GM23248 (cell line): ENCODE measurements around the gene NHSL2. TPM values are rescaled to one million over a fixed set of nuclear protein-coding genes. Genes with fewer than 3 reads are reported as not detected.
A peak's percentile ranks its signal among the peaks of the same experiment; 100 is the strongest.

ENCODE experiments used
- DNase-seq: peaks from one replicate; pipeline ENCODE4 v3.0.0-alpha.2; 2015
- H2AFZ ChIP-seq: fragments of 200-600 bp; sonication (generic); 2 replicates; pipeline ENCODE4 v1.6.1; 2016; ENCODE audit warnings: antibody characterized with exemption
- H3F3A ChIP-seq: fragments of 200-600 bp; sonication (generic); 2 replicates; pipeline ENCODE4 v1.6.1; 2016; ENCODE audit warnings: mild to moderate bottlenecking, antibody characterized with exemption, mixed run types; ENCODE audit not compliant: insufficient read depth
- H3K27ac ChIP-seq: fragments of 200-600 bp; sonication (generic); 2 replicates; pipeline ENCODE4 v1.5.1; 2016; ENCODE audit warnings: mild to moderate bottlenecking
- H3K27me3 ChIP-seq: fragments of 200-600 bp; sonication (generic); replicated peaks from 2 replicates; pipeline ENCODE4 v1.6.1; 2016; ENCODE audit warnings: mild to moderate bottlenecking; ENCODE audit not compliant: insufficient read depth
- H3K36me3 ChIP-seq: fragments of 200-600 bp; sonication (generic); 2 replicates; pipeline ENCODE4 v1.6.1; 2016; ENCODE audit warnings: low read depth, mild to moderate bottlenecking
- H3K4me1 ChIP-seq: fragments of 200-600 bp; sonication (generic); 2 replicates; pipeline ENCODE4 v1.6.1; 2016; ENCODE audit warnings: mild to moderate bottlenecking; ENCODE audit not compliant: insufficient read depth
- H3K4me2 ChIP-seq: fragments of 200-600 bp; sonication (generic); one replicate; pipeline ENCODE4 v1.6.1; 2016; ENCODE audit warnings: mild to moderate bottlenecking; ENCODE audit not compliant: unreplicated experiment
- H3K4me3 ChIP-seq: fragments of 200-600 bp; sonication (generic); 2 replicates; pipeline ENCODE4 v1.5.1; 2016; ENCODE audit warnings: mild to moderate bottlenecking
- H3K79me2 ChIP-seq: fragments of 200-600 bp; sonication (generic); 2 replicates; pipeline ENCODE4 v1.6.1; 2016; ENCODE audit warnings: mild to moderate bottlenecking; ENCODE audit not compliant: insufficient read depth
- H3K9ac ChIP-seq: fragments of 200-600 bp; sonication (generic); 2 replicates; pipeline ENCODE4 v1.6.1; 2016; ENCODE audit warnings: mild to moderate bottlenecking
- H3K9me2 ChIP-seq: fragments of 200-600 bp; sonication (generic); 2 replicates; pipeline ENCODE4 v1.6.1; 2016; ENCODE audit warnings: mixed run types, mild to moderate bottlenecking, moderate library complexity; ENCODE audit not compliant: insufficient read depth
- H3K9me3 ChIP-seq: fragments of 200-600 bp; sonication (generic); one replicate; pipeline ENCODE4 v1.6.1; 2017; ENCODE audit warnings: low read depth
- H4K20me1 ChIP-seq: fragments of 200-600 bp; sonication (generic); 2 replicates; pipeline ENCODE4 v1.6.0; 2016; ENCODE audit not compliant: insufficient read depth
- EZH2 ChIP-seq: fragments of 200-600 bp; sonication (generic); IDR thresholded peaks from 2 replicates; pipeline ENCODE4 v1.6.1; 2018; ENCODE audit warnings: antibody characterized with exemption, mild to moderate bottlenecking; ENCODE audit not compliant: insufficient read depth, poor library complexity, severe bottlenecking
- EZH2phosphoT487 ChIP-seq: fragments of 200-600 bp; sonication (generic); IDR thresholded peaks from 2 replicates; pipeline ENCODE4 v1.6.1; 2018; ENCODE audit warnings: antibody characterized with exemption, moderate library complexity, mild to moderate bottlenecking, low read depth; ENCODE audit not compliant: insufficient read depth
- WGBS, 2 experiments: methylation state at CpG; one replicate each; pipeline ENCODE4 v1.1.6; 2015 to 2017; ENCODE audit warnings: low lambda C conversion rate in 2 of 2, low coverage in 1 of 2; ENCODE audit errors: missing lambda C conversion rate in 2 of 2; 5-methylcytosine and 5-hydroxymethylcytosine counted together
- in situ Hi-C: fragments of 300-500 bp; cut with MboI; formaldehyde crosslinking; loops from 2 replicates; pipeline ENCODE4 v1.15.0; 2020
- polyA plus RNA-seq: library from polyadenylated mRNA; unstranded; fragments of >200 nt; fragmentation: Nextera tagmentation; extraction: Ambion mirVana; gene quantifications from 2 replicates; pipeline ENCODE4 v1.2.1, GENCODE V29; 2016
- total RNA-seq: library from RNA; depleted of rRNA; stranded (reverse); fragments of >200 nt; shearing (Covaris generic); gene quantifications from 2 replicates; pipeline ENCODE4 v1.2.3, GENCODE V29; 2014

The NHSL2 gene
- total and polyA plus RNA-seq, 2 experiments from 2014 or later: 3.2 to 6.5 TPM

DNA sequence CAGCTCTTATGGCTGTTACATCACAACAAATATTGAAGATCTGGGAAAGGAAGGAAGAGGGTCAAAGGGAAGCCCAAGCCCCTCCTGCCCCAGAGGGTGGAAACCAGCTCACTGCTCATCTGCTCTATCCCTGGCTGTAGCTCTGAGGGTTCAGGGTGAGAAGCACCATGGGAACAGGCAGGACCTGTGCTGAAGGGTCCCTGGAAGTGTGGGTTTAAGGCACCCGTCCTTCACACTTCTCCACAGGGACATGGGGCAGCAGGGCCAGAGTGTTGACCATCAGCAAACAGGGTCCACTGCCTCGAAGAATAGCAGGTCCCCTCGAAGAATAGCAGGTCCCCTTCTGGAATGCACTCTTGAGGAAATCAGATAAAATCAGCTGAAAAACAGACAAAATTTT is 216.7 kb downstream of the NHSL2 start:
- TF ChIP-seq EZH2: no peak
- no peak for TF ChIP-seq EZH2phosphoT487
- DNase-seq: no peak
- Histone ChIP-seq H2AFZ (no peak overlapping the region), H3K79me2 (no peaks in the 10 kb centered on the region; the same call in 1 of the 2 replicates), H3K4me1 (peaks cover 8% of the 10 kb centered on the region), H3K27ac (no peak overlapping the region), H3F3A (no peaks in the 10 kb centered on the region), H3K9ac (no peak overlapping the region), H3K9me3 (no peaks in the 10 kb centered on the region), H3K27me3 (no peaks in the 10 kb centered on the region), H3K36me3 (no peaks in the 10 kb centered on the region), H3K9me2 (no peaks in the 10 kb centered on the region), H3K4me2 (no peak overlapping the region), H4K20me1 (no peaks in the 10 kb centered on the region), H3K4me3 (no peak overlapping the region)
- 85% methylated on average over 3 of the region's 3 CpGs; no CpG with 5 or more reads in 1 of the 2 experiments for WGBS, 2 experiments
- in situ Hi-C loops: loop anchor here (10.0 kb wide), 1 partner anchor 123 kb away; no protein-coding TSS in a partner anchor

GRCh38 chrX:72128183-72128834 is 217.7 kb downstream of the NHSL2 start:
- Histone ChIP-seq H3K9ac (no peak overlapping the region), H3K36me3 (no peaks in the 10 kb centered on the region), H3F3A (no peaks in the 10 kb centered on the region), H3K27ac (no peak overlapping the region), H3K4me1 (peaks cover 8% of the 10 kb centered on the region), H3K9me3 (no peaks in the 10 kb centered on the region), H3K79me2 (no peaks in the 10 kb centered on the region; the same call in 1 of the 2 replicates), H2AFZ (no peak overlapping the region), H3K4me2 (no peak overlapping the region), H3K9me2 (no peaks in the 10 kb centered on the region), H4K20me1 (no peaks in the 10 kb centered on the region), H3K27me3 (no peaks in the 10 kb centered on the region), H3K4me3 (no peak overlapping the region)
- in situ Hi-C loops: loop anchor here (10.0 kb wide), 1 partner anchor 124 kb away; no protein-coding TSS in a partner anchor
- 78 to 100% methylated on average over 3 to 4 of the region's 4 CpGs for WGBS, 2 experiments
- no peak for TF ChIP-seq EZH2phosphoT487
- no peak for TF ChIP-seq EZH2
- DNase-seq: no peak

DNA sequence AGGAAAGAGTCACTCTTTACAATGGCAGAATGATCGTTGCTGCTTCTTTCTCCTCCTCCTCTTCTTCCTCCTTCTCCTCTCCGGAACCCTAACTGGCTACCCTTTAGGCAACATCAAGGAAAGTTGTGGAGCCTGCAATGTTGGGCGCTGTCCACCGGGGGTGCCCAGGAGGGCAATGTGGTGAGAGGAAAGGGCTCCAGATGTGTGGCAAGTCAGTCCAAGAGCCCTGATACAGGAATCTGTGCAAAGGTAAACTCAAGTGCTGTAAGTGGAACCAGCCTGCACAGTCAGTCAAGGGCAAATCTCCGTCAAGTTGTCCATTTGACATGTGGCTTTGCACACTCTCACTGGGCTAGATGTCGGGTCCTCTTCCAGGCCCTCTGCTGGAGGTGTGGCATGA is 218.2 kb downstream of the NHSL2 start:
- no peaks in the 10 kb centered on the region for H4K20me1 ChIP-seq
- H3K9me2 ChIP-seq: no peaks in the 10 kb centered on the region
- H3K36me3 ChIP-seq: no peaks in the 10 kb centered on the region
- H3K4me3 ChIP-seq: no peak overlapping the region
- no peaks in the 10 kb centered on the region; the same call in 1 of the 2 replicates for H3K79me2 ChIP-seq
- no peak overlapping the region for H3K9ac ChIP-seq
- H3K4me2 ChIP-seq: no peak overlapping the region
- no peaks in the 10 kb centered on the region for H3K9me3 ChIP-seq
- no peak overlapping the region for H2AFZ ChIP-seq
- no peaks in the 10 kb centered on the region for H3K27me3 ChIP-seq
- no peaks in the 10 kb centered on the region for H3F3A ChIP-seq
- H3K4me1 ChIP-seq: peaks cover 8% of the 10 kb centered on the region
- WGBS, 2 experiments: 42 to 48% methylated on average over 4 to 6 of the region's 6 CpGs
- TF ChIP-seq EZH2phosphoT487 (no peak), EZH2 (no peak)
- in situ Hi-C loops: loop anchor here (10.0 kb wide), 1 partner anchor 124 kb away; no protein-coding TSS in a partner anchor
- no peak overlapping the region for H3K27ac ChIP-seq
- peak; percentile 49 for DNase-seq

DNA sequence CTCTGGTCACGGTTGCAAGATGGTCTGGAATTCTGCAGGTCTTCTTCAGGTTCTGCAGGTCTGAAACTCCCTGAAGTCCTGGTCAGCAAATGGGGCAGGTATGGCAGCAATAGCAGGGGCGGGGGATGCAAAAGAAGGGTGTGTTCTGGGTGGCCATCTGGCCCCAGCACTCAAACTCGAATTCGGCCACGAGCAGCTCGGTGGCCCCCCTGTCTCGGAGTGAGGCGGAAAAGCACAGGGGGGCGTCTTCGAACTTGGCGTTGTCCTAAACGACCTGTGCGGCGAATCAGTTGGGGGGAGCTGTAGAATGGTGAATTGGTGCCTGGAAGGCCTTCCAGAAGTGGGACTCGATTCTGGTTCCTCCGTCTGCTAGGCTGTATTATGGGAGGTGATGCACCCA is 219.0 kb downstream of the NHSL2 start:
- H3K4me1 ChIP-seq: peaks cover 8% of the 10 kb centered on the region
- TF ChIP-seq EZH2phosphoT487 (no peak), EZH2 (no peak)
- H3K9me3 ChIP-seq: no peaks in the 10 kb centered on the region
- 82 to 85% methylated on average over 15 to 16 of the region's 16 CpGs for WGBS, 2 experiments
- no peaks in the 10 kb centered on the region for H4K20me1 ChIP-seq
- no peak overlapping the region for H3K4me3 ChIP-seq
- no peak overlapping the region for H3K9ac ChIP-seq
- no peaks in the 10 kb centered on the region for H3K9me2 ChIP-seq
- H3K36me3 ChIP-seq: no peaks in the 10 kb centered on the region
- no peaks in the 10 kb centered on the region for H3F3A ChIP-seq
- H3K79me2 ChIP-seq: no peaks in the 10 kb centered on the region; the same call in 1 of the 2 replicates
- H3K27me3 ChIP-seq: no peaks in the 10 kb centered on the region
- H3K27ac ChIP-seq: no peak overlapping the region
- no peak overlapping the region for H3K4me2 ChIP-seq
- in situ Hi-C loops: loop anchor here (10.0 kb wide), 1 partner anchor 125 kb away; no protein-coding TSS in a partner anchor
- no peak overlapping the region for H2AFZ ChIP-seq
- DNase-seq: no peak
